ENCODE results near the gene MRPL2.

DNA sequence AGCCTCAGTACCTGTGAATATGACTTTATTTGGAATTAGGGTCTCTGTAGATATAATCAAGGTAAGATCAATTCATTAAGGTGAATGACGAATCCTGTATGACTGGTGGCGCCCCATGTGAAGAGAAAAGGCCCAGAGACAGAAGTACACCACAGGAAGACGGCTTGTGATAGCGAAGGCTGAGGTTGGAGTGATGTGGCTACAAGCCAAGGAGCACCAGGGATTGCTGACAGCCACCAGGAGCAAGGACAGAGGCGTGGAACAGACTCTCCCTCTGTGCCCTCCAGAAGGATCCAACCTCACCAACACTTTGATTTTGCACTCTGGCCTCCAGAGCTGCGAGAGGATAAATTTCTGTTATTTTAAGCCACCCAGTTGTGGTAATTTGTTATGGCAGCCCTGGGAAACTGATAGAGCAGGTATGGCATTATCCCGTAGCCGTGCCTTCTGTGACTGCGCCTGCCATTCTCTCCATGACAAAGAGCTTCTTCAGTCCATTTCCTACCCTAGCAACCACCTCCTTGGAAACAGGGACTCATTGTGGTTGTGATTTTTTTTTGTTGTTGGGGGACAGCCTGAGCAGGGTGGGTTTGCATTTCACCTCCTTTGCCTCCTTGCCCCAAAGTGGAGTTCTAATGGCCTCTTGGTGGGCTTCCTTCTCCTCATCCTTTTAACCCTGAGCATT is 46.4 kb upstream of the MRPL2 start:
- TF ChIP-seq TAF1 (IDR thresholded peaks at IDR 0.05; ENCODE audit: low read depth, low read length) (no peak), POLR2A (IDR thresholded peaks at IDR 0.05; ENCODE audit: low read depth, low read length) (no peak), POLR2AphosphoS5 (IDR thresholded peaks at IDR 0.05; ENCODE audit: low read depth, low read length) (no peak), SPI1 (IDR thresholded peaks at IDR 0.05; ENCODE audit: low read depth, low read length) (no peak), POU2F2 (IDR thresholded peaks at IDR 0.05; ENCODE audit: low read depth, low read length) (no peak)

All from GM12891 (cell line).